Cardiac muscle cell (in vitro differentiated cells and primary cell): ENCODE measurements around the gene DCAF8L1. TPM values are rescaled to one million over a fixed set of nuclear protein-coding genes. Genes with fewer than 3 reads are reported as not detected.
A peak's percentile ranks its signal among the peaks of the same experiment; 100 is the strongest.
"Not testable (repeated sequence)": the region's sequence is repeated elsewhere in the genome, so short reads cannot be mapped to it uniquely, and the experiment has no call there.

Source experiments
- DNase-seq, 2 donors: peaks; one replicate each; pipeline versions ENCODE4 v3.0.0 to v3.0.0-alpha.2; 2010 to 2017; ENCODE audit warnings: low read depth in 1 of 2, low spot score in 1 of 2
- H3K27ac ChIP-seq: fragments of 200-600 bp; sonication (generic); 2 replicates; pipeline ENCODE4 v1.5.1; 2016
- H3K27me3 ChIP-seq: fragments of 200-600 bp; sonication (generic); 2 replicates; pipeline ENCODE4 v1.6.0; 2016; ENCODE audit warnings: control low read depth
- H3K36me3 ChIP-seq: fragments of 200-600 bp; sonication (generic); 2 replicates; pipeline ENCODE4 v1.5.1; 2016; ENCODE audit warnings: control low read depth
- H3K4me1 ChIP-seq: fragments of 200-600 bp; sonication (generic); 2 replicates; pipeline ENCODE4 v1.8.1; 2017; ENCODE audit warnings: low read depth, mild to moderate bottlenecking, mixed run types
- H3K4me3 ChIP-seq: fragments of 200-600 bp; sonication (generic); 2 replicates; pipeline ENCODE4 v1.5.1; 2016; ENCODE audit warnings: mild to moderate bottlenecking
- H3K9me3 ChIP-seq: fragments of 200-600 bp; sonication (generic); 2 replicates; pipeline ENCODE4 v1.5.1; 2017; ENCODE audit warnings: low read depth, mild to moderate bottlenecking, control low read depth
- polyA plus RNA-seq: library from polyadenylated mRNA; unstranded; fragments of >200 nt; fragmentation: Nextera tagmentation; extraction: Ambion mirVana; gene quantifications from 2 replicates; pipeline ENCODE4 v1.2.1, GENCODE V29; 2016
- total RNA-seq: library from RNA; depleted of rRNA; stranded (reverse); fragments of >200 nt; gene quantifications from 2 replicates; pipeline ENCODE4 v1.2.3, GENCODE V29; 2016
- TF ChIP-seq, protein P1 (sequence below): IDR thresholded peaks from 2 replicates; pipeline ENCODE4 v1.5.1; 2012; ENCODE audit warnings: low read depth, mild to moderate bottlenecking, low read length

The DCAF8L1 gene
- total and polyA plus RNA-seq, 2 experiments from 2014 or later = not detected

DNA sequence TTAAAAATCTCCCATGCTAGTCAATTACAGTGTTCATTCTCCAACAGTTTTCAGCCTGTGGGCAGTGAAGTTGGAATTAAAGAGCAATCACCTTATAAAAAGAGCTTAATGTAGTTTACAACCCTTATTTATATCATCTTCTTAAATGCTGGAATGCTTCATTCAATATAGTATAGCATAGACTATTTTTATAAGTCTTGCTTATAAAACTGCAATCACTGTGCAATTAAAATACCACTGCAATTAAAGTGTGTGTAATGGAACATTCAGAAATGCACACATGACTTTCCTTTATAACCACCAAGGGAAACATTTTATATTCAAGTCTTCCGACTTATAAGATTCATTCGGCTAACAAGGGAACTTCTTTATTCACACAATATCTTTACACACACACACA is 16.4 kb upstream of the DCAF8L1 start:
- H3K27ac ChIP-seq = no peak overlapping the region
- no peaks in the 10 kb centered on the region for H3K9me3 ChIP-seq
- no peaks in the 10 kb centered on the region for H3K36me3 ChIP-seq
- TF ChIP-seq, protein P1, sequence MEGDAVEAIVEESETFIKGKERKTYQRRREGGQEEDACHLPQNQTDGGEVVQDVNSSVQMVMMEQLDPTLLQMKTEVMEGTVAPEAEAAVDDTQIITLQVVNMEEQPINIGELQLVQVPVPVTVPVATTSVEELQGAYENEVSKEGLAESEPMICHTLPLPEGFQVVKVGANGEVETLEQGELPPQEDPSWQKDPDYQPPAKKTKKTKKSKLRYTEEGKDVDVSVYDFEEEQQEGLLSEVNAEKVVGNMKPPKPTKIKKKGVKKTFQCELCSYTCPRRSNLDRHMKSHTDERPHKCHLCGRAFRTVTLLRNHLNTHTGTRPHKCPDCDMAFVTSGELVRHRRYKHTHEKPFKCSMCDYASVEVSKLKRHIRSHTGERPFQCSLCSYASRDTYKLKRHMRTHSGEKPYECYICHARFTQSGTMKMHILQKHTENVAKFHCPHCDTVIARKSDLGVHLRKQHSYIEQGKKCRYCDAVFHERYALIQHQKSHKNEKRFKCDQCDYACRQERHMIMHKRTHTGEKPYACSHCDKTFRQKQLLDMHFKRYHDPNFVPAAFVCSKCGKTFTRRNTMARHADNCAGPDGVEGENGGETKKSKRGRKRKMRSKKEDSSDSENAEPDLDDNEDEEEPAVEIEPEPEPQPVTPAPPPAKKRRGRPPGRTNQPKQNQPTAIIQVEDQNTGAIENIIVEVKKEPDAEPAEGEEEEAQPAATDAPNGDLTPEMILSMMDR = no peak
- DNase-seq = no peak
- H3K27me3 ChIP-seq = no peaks in the 10 kb centered on the region
- H3K4me3 ChIP-seq = no peak overlapping the region
- no peaks in the 10 kb centered on the region for H3K4me1 ChIP-seq

DNA sequence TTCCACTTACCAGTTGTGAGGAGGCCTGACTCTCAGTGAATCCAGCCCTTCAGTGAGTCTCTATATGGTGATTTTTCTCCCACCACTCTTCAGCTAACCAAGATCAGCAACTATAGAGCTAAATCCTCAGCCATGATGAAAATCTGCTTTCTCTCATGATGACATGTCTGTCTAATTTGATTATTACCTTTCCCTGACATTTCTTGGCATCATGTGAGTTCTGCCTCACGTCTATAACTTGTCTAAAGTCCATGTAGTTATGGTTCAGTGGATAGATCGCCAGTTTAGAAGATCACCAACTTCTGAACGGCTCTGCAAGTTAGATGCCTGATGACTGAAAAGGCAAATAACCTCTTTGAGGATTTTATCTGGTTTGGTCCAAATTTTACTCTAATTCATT is 14.9 kb upstream of the DCAF8L1 start:
- no peak overlapping the region for H3K4me3 ChIP-seq
- TF ChIP-seq, protein P1 = no peak
- H3K27me3 ChIP-seq = no peaks in the 10 kb centered on the region
- no peaks in the 10 kb centered on the region for H3K9me3 ChIP-seq
- no peaks in the 10 kb centered on the region for H3K4me1 ChIP-seq
- DNase-seq = no peak
- no peak overlapping the region for H3K27ac ChIP-seq
- no peaks in the 10 kb centered on the region for H3K36me3 ChIP-seq

DNA sequence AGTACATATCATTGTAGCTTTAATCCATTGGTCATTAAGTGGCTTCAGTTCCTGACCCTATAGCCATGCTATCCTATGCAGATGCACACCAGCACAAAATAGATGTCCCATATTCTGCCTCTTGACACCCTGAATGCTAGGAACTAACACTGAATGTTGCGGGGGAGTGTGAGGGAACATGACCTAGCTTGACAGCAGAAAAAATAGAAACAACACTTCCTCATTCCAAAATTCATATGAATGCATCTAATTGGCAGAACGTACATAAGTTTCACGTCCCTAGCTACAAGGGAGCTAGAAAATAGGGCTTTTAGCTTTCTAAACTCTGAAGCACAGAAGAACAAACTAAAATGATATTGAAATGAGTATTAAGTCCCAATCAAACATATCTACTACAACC is 14.4 kb upstream of the DCAF8L1 start:
- no peaks in the 10 kb centered on the region for H3K9me3 ChIP-seq
- no peaks in the 10 kb centered on the region for H3K36me3 ChIP-seq
- DNase-seq = no peak
- no peak overlapping the region for H3K4me3 ChIP-seq
- H3K27me3 ChIP-seq = no peaks in the 10 kb centered on the region
- H3K27ac ChIP-seq = no peak overlapping the region
- TF ChIP-seq, protein P1 = no peak
- H3K4me1 ChIP-seq = no peaks in the 10 kb centered on the region

DNA sequence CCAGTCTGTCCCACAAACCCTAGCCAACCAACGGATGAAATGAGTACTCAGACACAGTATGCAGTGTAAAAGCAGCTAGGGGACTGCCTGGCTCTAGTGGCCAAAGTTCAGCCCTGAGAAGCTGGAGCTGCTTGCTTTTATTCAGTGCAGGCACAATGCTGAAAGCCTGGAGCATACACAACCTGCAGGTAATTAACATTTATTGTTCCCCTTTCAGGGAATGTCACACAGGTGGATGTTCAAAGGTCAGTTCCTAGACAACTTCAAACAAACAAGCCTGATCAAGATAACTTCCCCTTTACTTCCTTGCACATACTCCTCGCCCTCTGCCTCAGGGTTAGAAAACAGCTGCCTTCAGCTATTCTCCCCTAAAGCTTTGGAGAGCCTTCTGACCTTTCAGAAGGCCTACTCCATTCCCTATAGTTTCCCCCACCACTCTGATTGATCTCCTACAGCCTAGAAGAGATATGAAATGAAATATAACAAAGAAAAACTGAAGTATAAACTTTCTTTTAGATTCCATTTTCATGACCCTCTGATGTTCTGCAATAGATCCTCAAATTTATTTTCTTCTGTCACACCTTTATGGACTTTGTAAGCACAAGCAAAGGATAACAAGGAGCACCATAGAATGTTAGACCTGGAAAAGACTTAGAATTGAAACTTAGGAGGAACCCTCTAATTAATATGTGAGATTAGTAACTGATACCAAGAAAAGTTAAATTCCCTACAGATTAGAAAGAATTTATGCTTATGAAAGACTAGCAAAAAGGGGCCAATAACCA is 6.8 kb upstream of the DCAF8L1 start:
- H3K4me1 ChIP-seq = no peaks in the 10 kb centered on the region
- H3K27ac ChIP-seq = no peak overlapping the region
- H3K9me3 ChIP-seq = no peaks in the 10 kb centered on the region
- H3K27me3 ChIP-seq = no peaks in the 10 kb centered on the region
- DNase-seq = no peak
- H3K4me3 ChIP-seq = no peak overlapping the region
- TF ChIP-seq, protein P1 = no peak
- no peaks in the 10 kb centered on the region for H3K36me3 ChIP-seq

DNA sequence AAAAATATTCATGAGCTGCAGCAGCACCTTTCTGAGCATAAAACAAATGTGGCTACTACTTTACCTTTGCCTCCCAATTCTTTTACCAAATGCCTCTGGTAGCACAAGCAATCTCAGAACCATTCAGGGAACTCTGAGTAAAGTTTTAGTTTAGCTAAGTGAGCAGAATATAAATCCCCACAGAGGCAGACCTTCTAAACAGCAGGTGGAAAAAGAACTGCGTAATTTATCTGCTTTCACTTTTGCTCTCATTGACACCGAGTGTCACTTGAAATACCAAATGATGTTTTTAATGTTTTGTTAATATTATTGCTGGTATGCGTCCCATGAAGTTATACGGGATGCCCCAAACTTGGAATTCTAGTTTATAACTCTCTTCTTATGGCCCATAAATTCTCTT is 4.3 kb downstream of the DCAF8L1 start:
- not testable (repeated sequence) for H3K27ac ChIP-seq, H3K9me3 ChIP-seq, H3K4me1 ChIP-seq, H3K27me3 ChIP-seq, DNase-seq, H3K4me3 ChIP-seq, H3K36me3 ChIP-seq

DNA sequence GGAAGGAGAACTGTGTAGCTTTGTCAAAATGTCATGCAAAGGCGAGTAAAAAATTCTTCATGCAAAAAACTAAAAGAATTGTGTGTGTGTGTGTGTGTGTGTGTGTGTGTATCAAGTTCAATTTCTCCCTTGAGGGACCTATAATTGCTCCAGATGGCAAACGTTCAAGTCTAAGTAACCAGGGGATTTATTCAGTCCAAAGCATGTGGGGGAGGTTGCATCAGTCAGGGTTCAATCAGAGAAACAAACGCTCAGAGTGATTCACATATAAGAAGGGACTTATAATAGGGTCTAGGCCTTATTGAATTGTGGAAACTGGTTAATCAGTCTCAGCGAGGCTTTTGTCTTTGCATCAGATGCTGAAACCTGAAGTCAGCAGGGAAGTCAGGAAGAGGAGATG is 5.0 kb downstream of the DCAF8L1 start:
- H3K9me3 ChIP-seq = no peaks in the 10 kb centered on the region
- no peaks in the 10 kb centered on the region for H3K4me1 ChIP-seq
- H3K27me3 ChIP-seq = no peaks in the 10 kb centered on the region
- H3K36me3 ChIP-seq = no peaks in the 10 kb centered on the region
- DNase-seq = peak in 1 of 2 donors; percentile 62
- TF ChIP-seq, protein P1 = no peak
- no peak overlapping the region for H3K27ac ChIP-seq
- H3K4me3 ChIP-seq = no peak overlapping the region
